ENCODE measurements around the gene TAF11L12.
"Not testable (repeated sequence)": the region's sequence is repeated elsewhere in the genome, so short reads cannot be mapped to it uniquely, and the experiment has no call there.

The TAF11L12 gene

GRCh38 chr5:17610092-17610491, at the start of gene TAF11L12:
TSS of gene TAF11L12 (plus strand) at chr5:17610392.
- DNase-seq (ENCODE audit: low read depth) = not testable (repeated sequence)

- DNase-seq (ENCODE audit: low read depth) = not testable (repeated sequence)
Observed at GRCh38 chr5:17585658-17586057, 24.5 kb upstream of the TAF11L12 start, which contains the start of gene TAF11L7. TSS of gene TAF11L7 (minus strand) at chr5:17585758.

GRCh38 chr5:17590860-17591259, 19.3 kb upstream of the TAF11L12 start, which contains the start of gene TAF11L8:
TSS of gene TAF11L8 (minus strand) at chr5:17590960.
- not testable (repeated sequence) for DNase-seq (ENCODE audit: low read depth)

GRCh38 chr5:17594255-17594654, 15.9 kb upstream of the TAF11L12 start, which contains the start of gene TAF11L9:
TSS of gene TAF11L9 (minus strand) at chr5:17594394.
- not testable (repeated sequence) for DNase-seq (ENCODE audit: low read depth)

GRCh38 chr5:17597728-17598127, 12.5 kb upstream of the TAF11L12 start, which contains the start of gene TAF11L10:
TSS of gene TAF11L10 (minus strand) at chr5:17597828.
- not testable (repeated sequence) for DNase-seq (ENCODE audit: low read depth)

- not testable (repeated sequence) for DNase-seq (ENCODE audit: low read depth)
Observed at GRCh38 chr5:17603880-17604279, 6.3 kb upstream of the TAF11L12 start, which contains the start of gene TAF11L11. TSS of gene TAF11L11 (plus strand) at chr5:17604183.

- DNase-seq (ENCODE audit: low read depth) = no peak
Observed at GRCh38 chr5:17604951-17605350, 5.2 kb upstream of the TAF11L12 start.

- DNase-seq (ENCODE audit: low read depth) = not testable (repeated sequence)
Observed at GRCh38 chr5:17607461-17607860, 2.7 kb upstream of the TAF11L12 start.

GRCh38 chr5:17614872-17615605, 4.8 kb downstream of the TAF11L12 start:
- no peak for DNase-seq (ENCODE audit: low read depth)

- no peak for DNase-seq (ENCODE audit: low read depth)
Observed at GRCh38 chr5:17619354-17619753, 9.2 kb downstream of the TAF11L12 start.

GRCh38 chr5:17620627-17621026, 10.4 kb downstream of the TAF11L12 start:
- no peak for DNase-seq (ENCODE audit: low read depth)

- DNase-seq (ENCODE audit: low read depth) = no peak
Observed at GRCh38 chr5:17625686-17626085, 15.5 kb downstream of the TAF11L12 start.

GRCh38 chr5:17631788-17632187, 21.6 kb downstream of the TAF11L12 start, which contains the start of gene TAF11L13:
TSS of gene TAF11L13 (plus strand) at chr5:17632088.
- DNase-seq (ENCODE audit: low read depth) = not testable (repeated sequence)

GRCh38 chr5:17634160-17634559, 24.0 kb downstream of the TAF11L12 start, which contains the start of gene TAF11L14:
TSS of gene TAF11L14 (plus strand) at chr5:17634460.
- no peak for DNase-seq (ENCODE audit: low read depth)

- DNase-seq (ENCODE audit: low read depth) = not testable (repeated sequence)
Observed at GRCh38 chr5:17649232-17649631, 39.0 kb downstream of the TAF11L12 start.

GRCh38 chr5:17655201-17655759, 45.1 kb downstream of the TAF11L12 start:
- not testable (repeated sequence) for DNase-seq (ENCODE audit: low read depth)

- DNase-seq (ENCODE audit: low read depth) = no peak
Observed at GRCh38 chr5:17655921-17656320, 45.7 kb downstream of the TAF11L12 start.

Data from stimulated activated CD8-positive, alpha-beta memory T cell treated with anti-CD3 and anti-CD28 coated beads, Interleukin-15, amount 100 ng/mL, for 1 hour (primary cell).